Ovary (tissue), 3 donors: ENCODE data around the gene CHST14.

ENCODE experiments used
- CTCF ChIP-seq, 3 donors: fragments of 450-650 bp in 2 of 3; fragments of 200-600 bp in 1 of 3; IDR thresholded peaks; one replicate each; pipeline versions ENCODE4 v1.5.1 to v1.8.0; 2016 to 2022; ENCODE audit warnings: antibody characterized with exemption in 3 of 3, mild to moderate bottlenecking in 1 of 3
- EP300 ChIP-seq: sonication (generic); formaldehyde crosslinking; IDR thresholded peaks from one replicate; pipeline ENCODE4 v1.6.1; 2017; ENCODE audit warnings: antibody characterized with exemption
- donor health status: DM: no; HTN: no; CAD: no.

- TF ChIP-seq EP300: no peak
- TF ChIP-seq CTCF (IDR thresholded peaks at IDR 0.05): no peak
Measured at GRCh38 chr15:40486066-40486770, 15.4 kb downstream of the CHST14 start.
